PC-9 (cell line): ENCODE data around the gene MRGPRX2.

Source experiments
- CTCF ChIP-seq: fragments of 200-600 bp; sonication (generic); conservative IDR thresholded peaks from 2 replicates; pipeline ENCODE4 v1.6.1; 2017; ENCODE audit warnings: mixed run types, antibody characterized with exemption, mild to moderate bottlenecking, moderate library complexity
- EZH2 ChIP-seq: fragments of 200-600 bp; sonication (generic); IDR thresholded peaks from 2 replicates; pipeline ENCODE4 v1.8.0; 2017; ENCODE audit warnings: antibody characterized with exemption, low read depth

- TF ChIP-seq CTCF (no peak; the same call in 1 of the 2 replicates), EZH2 (no peak)
Observed at GRCh38 chr11:19110295-19110694, 49.8 kb upstream of the MRGPRX2 start.
